ENCODE data around the gene MRPL22. TPM values are rescaled to one million over a fixed set of nuclear protein-coding genes. Genes with fewer than 3 reads are reported as not detected.
"Not testable (repeated sequence)": the region's sequence is repeated elsewhere in the genome, so short reads cannot be mapped to it uniquely, and the experiment has no call there.

Gene MRPL22
- 24.0 and 35.6 TPM in 2 replicates for total RNA-seq

- peak; percentile 98 for DNase-seq
These were observed at the start of gene MRPL22 for GRCh38 chr5:154940772-154941620. Gene MRPL22 (plus strand): TSS chr5:154941073. CDS start chr5:154941111, 38 bp downstream.

DNA sequence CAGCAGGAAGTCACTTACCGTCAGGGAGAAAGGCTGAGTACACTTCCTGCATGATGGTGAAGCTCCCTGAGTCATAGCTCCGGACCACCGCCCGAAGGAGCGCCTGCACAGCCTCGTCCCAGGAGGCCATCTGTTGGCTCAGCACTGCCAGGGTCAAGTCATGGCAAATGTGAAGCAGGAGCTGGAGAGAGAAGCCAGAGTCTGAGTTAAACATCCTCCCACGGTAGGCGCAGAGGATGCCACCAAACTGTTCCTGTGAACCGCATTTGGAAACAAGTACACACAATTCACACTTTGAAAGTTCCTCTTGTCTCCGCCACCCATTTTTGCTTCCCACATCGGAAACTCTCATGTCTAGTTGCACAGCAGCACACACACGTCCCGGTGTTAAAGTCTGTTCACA lies 48.5 kb upstream of the MRPL22 start:
- DNase-seq = peak; percentile 53

DNA sequence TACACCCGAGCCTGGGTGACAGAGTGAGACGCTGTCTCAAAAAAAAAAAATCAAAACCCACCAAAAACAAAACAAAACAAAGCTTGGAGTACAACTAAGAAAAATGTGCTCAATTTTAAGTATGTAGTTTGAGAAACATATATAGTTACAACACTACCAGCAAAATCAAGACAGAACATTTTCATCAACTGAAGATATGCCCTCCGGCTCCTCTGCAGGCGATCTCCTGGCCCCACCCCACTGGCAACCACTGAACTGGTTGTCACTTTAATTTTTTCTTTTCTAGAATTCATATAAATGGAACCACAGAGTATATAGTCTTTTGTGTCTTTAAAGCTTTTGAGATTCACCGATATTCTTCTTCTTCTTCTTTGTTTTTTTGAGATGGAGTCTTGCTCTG lies 47.5 kb upstream of the MRPL22 start:
- DNase-seq = no peak

DNA sequence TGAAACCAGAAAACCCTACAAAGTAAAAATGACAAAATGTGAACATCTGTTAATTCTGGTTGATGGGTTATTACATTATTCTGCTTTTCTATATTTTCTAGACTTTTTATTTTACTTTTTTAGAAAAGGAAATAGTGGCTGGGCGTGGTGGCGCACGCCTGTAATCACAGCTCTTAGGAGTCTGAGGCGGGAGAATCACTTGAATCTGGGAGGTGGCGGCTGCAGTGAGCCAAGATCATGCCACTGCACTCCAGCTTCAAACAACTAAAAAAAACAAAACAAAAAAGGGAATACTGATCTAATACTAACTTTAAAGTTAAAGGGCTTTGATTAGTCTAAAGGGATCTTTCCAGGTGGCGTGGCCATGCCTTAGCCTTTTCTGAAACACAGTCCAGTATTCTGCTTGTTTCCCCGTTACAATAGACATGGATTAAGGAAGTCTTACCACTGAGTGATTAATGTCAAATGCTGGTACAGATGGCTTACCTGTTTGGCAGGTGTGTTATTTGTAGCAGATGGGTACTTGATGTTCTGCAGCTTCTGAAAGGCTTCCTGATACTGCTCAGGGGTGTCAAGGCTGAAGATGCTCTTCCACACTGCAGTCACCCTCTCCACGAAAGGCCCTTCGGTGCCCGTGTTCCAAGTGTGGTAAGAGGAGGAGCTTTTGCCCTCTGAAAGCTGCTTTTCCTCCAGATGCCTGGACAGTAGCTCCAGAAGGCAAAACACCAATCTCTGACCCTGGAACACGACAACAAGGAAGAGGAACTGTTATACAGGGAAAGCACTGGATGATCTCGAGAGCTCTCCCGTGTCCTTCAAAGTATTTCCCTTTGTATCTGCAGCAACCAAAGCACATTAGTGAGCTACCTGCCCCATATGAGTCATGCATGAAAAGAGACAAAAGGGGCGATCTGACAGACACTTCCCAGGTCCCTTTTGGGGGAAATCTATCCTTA lies 45.0 kb upstream of the MRPL22 start:
- no peak for DNase-seq

- DNase-seq = no peak
These were observed 44.2 kb upstream of the MRPL22 start for GRCh38 chr5:154896562-154897165.

- DNase-seq = no peak
These were observed 42.7 kb upstream of the MRPL22 start for GRCh38 chr5:154898210-154898609.

GRCh38 chr5:154899151-154899816 lies 41.6 kb upstream of the MRPL22 start:
- DNase-seq = no peak

DNA sequence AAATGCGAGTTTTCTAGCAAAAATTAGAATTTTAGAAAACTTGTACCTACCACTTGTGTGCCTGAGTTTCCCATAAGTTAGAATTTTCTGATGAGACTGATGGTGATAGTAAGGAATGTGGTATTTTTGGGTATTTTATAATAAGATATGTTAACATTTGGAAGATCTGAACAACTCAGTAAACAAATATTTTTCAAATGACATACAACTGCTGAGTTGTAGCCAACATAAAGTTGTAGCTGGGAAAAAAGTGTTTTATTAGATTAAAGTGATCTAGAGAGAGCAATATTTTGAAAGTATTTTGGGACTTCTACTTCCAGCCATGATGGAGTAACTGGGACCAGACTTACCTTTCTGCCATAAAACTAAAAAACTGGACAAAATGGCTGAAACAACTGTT lies 40.8 kb upstream of the MRPL22 start:
- no peak for DNase-seq

GRCh38 chr5:154901276-154901675 lies 39.6 kb upstream of the MRPL22 start:
- DNase-seq = no peak

DNA sequence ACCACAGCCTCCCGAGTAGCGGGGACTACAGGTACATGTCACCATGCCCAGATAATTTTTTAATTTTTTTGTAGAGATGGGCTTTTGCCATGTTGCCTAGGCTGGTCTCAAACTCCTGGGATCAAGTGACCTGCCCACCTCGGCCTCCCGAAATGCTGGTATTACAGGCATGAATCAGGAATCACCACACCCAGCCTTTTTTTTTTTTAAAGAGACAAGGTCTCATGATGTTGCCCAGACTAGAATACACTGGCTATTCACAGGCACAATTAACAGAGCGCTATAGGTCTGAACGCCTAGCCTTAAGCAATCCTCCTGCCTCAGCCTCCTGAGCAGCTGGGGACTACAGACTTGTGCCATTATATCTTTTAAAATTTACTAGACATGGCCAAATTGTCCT lies 39.0 kb upstream of the MRPL22 start:
- no peak for DNase-seq

DNA sequence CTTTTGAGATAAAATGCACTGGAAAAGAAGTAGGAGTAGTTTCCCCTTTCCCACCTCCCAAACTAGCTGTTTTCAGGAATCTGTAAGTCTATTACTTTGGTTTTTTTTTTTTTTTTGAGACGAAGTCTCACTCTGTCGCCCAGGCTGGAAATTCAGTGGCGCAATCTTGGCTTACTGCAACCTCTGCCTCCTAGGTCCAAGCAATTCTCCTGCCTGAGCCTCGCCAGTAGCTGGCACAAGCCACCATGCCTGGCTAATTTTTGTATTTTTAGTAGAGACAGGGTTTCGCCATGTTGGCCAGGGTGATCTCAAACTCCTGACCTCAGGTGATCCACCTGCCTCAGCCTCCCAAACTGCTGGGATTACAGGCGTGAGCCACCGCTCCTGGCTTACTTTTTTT lies 35.3 kb upstream of the MRPL22 start:
- not testable (repeated sequence) for DNase-seq

GRCh38 chr5:154916874-154917273 lies 24.0 kb upstream of the MRPL22 start:
- no peak for DNase-seq

DNA sequence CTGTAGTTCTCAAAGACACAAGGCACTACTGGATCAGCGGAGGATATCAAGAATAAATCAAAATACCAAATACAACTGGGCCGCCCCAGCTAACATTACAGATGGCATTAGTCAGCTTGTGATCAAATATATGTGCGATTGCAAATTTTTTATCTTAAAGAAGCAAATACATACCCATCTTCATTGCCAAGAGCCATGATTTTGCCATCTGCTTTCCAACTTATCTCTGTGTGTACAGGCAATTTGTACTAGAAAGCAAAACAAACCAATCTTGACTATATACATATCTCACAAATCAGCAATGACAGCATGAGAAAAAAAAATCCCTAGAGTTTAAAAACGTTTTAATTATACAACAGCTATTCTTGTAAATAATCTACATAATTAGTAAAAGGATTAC lies 23.1 kb upstream of the MRPL22 start:
- DNase-seq = no peak

- no peak for DNase-seq
These were observed 17.1 kb upstream of the MRPL22 start for GRCh38 chr5:154923441-154924430.

- DNase-seq = no peak
These were observed 7.3 kb upstream of the MRPL22 start for GRCh38 chr5:154933537-154933936.

DNA sequence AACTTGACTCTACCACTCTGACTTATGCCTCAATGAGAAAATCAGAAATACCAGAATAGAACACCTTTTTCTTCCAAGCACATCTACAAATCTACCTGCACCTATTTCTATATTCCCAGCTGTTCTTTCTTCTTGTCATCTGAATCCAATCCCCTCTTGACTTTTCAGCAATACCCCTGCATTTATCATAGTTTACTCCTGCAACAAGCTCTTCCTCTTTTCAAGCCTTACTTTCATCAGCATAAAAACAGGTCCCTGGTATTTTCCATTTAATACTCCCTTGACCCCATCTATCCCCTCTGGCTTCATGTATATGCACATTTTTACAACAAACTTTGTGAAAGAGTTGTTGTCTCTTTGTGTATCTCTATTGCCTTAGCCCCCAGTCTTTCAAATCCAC lies 6.0 kb upstream of the MRPL22 start:
- DNase-seq = no peak

DNA sequence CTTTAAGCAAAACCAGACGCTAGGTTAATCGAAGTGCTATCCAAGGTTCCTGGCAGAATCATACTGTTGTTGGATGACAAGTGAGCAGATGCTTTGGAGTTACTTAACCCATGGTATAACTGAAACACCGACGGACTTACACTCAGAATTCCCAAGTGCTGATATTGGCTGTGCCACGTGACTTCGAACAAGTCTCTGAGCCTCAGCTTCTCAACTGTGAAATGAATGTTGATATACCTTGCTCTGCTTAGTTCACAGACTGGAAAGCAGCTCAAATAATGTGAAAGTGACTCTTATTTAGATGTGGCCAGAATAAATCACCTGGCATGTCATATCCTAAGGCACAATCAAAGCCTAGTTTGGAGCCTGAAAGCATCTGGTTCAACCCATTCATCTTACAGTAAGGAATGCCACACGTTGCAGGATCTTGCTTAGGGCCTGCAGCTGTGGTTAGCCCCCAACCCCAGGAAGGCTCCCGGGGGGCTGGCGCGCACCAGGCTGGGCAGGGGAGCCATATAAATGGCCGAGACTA lies 3.6 kb upstream of the MRPL22 start:
- DNase-seq = peak; percentile 10

DNA sequence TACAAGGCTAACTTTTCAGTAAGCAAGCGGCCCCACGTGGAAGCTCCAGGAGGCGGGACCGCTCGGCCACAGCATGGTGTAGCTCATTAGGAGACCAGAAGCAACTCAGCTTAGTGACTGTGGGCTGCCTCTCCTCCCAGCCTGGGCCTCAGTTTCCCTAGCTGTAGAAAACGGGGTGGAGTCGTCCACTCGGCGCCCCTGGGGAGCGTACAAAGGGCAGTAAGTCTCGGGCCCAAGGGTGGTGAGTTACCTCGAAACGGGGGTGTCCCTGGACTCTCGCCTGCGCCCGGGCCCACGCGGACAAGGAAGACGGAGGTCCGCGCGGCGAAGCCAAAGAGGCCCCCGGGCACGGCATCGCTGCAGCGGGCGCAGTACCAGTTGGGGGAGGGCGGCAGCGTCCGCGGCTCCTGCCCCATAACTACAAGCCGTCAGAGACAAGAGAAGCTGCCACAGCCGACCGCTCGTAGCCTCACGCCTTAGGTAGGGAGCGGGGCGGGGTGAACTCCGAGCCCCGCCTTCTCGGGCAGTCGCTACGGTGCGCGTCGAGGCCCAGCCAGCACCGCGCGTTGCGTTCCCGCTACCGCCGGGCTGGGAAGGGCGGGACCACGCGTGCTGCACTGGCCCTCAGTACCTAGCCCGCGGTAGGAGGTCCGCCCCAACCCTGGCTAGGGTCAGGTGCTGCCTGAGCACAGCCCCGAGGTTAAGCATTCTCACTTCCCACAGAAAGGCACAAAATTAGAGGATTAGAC lies 3.0 kb upstream of the MRPL22 start, which contains the start of gene GEMIN5:
GEMIN5 (minus strand) TSS at position 494 of the 749 bp plus-strand sequence; CDS start at position 416, 78 bp downstream.
- peak; percentile 93 for DNase-seq

DNA sequence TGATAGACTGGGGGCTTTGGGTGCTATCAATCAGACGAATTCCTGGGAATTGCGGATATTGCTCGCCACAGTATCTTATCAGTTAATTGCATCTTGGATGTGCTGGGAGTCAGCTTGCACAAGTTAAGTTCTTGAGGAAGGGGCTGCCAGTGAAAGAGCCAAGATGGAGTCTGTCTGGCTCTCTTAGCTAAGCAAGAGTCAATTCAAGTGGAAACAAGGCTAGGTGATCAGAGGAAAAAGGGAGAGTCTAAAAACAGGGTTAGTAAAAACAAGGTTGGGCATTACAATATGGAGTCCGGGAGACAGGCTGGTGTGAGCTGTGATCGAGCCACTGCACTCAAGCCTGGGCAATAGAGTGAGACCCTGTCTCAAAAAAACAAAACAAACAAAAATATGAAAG lies 1.5 kb upstream of the MRPL22 start:
- not testable (repeated sequence) for DNase-seq

DNA sequence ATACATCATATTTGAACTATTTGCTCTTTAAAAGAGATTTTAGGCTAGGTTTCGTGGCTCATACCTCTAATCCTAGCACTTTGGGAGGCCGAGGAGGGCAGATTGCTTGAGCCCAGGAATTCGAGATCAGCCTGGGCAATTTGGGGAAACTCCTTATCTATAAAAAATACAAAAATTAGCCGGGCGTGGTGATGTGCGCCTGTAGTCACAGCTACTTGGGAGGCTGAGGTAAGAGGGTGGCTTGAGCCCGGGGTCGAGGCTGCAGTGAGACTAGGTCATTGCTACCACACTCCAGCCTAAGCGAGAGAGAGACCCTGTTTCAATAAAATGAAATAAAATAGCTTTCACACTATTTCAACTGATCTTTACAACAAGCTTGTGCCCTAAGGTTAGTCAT lies 500 bp upstream of the MRPL22 start:
- no peak for DNase-seq

Data from dermis blood vessel endothelial cell (primary cell).